Measurements from ENCODE around the gene CCDC112.

The CCDC112 gene

GRCh38 chr5:115282131-115282530 is 14.3 kb downstream of the CCDC112 start:
- TF ChIP-seq CTCF (IDR thresholded peaks at IDR 0.05; ENCODE audit: insufficient read depth, low read depth, low read length, missing control alignments), result no peak
- no peak overlapping the region for H3K4me3 ChIP-seq (ENCODE audit: low read depth, low read length)

GRCh38 chr5:115274584-115274983 is 21.9 kb downstream of the CCDC112 start:
- no peak overlapping the region for H3K4me3 ChIP-seq (ENCODE audit: low read depth, low read length)
- no peak for TF ChIP-seq CTCF (IDR thresholded peaks at IDR 0.05; ENCODE audit: insufficient read depth, low read depth, low read length, missing control alignments)
- no peak for DNase-seq (ENCODE audit: low read depth)

More at GRCh38 chr5:115282131-115282530, 14.3 kb downstream of the CCDC112 start:
- no peak for DNase-seq (ENCODE audit: low read depth)

DNA sequence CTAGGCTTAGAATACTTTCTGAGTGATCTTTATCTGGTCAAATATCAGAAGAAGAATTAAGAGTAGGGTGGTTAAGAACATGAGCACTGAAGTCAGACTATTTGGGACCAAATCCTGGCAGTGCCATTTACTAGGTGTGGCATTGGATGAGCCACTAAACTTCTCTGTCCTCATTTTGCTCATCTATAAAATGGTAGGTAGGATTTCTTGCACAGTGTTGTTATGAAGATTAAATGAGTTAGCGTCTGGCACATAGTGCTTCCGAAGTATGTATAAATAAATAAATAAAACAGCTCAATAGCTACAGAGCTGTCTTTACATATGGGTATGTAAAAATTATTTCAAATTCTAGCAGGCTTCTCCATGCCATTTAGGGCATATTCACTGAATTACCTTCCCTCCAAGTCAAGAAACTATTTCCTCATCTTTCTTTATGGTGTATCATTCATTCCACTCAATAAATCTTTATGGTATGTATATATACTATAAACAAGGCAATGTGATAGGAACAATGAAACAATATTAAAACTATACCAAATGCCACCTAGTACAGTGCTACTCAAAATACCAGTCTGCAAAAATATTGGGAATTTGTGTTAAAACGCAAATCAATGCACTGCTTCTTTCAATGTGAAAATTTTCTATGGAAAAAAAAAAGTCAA is 24.0 kb downstream of the CCDC112 start:
- no peak for TF ChIP-seq CTCF (IDR thresholded peaks at IDR 0.05; ENCODE audit: insufficient read depth, low read depth, low read length, missing control alignments)
- no peak for DNase-seq (ENCODE audit: low read depth)
- H3K4me3 ChIP-seq (ENCODE audit: low read depth, low read length), result no peak overlapping the region

GRCh38 chr5:115271295-115272050 is 25.0 kb downstream of the CCDC112 start:
- TF ChIP-seq CTCF (IDR thresholded peaks at IDR 0.05; ENCODE audit: insufficient read depth, low read depth, low read length, missing control alignments), result no peak
- DNase-seq (ENCODE audit: low read depth), result no peak
- no peak overlapping the region for H3K4me3 ChIP-seq (ENCODE audit: low read depth, low read length)

GRCh38 chr5:115267617-115268016 is 28.8 kb downstream of the CCDC112 start:
- no peak overlapping the region for H3K4me3 ChIP-seq (ENCODE audit: low read depth, low read length)
- TF ChIP-seq CTCF (IDR thresholded peaks at IDR 0.05; ENCODE audit: insufficient read depth, low read depth, low read length, missing control alignments), result no peak
- DNase-seq (ENCODE audit: low read depth), result no peak

GRCh38 chr5:115265220-115265619 is 31.2 kb downstream of the CCDC112 start:
- no peak for TF ChIP-seq CTCF (IDR thresholded peaks at IDR 0.05; ENCODE audit: insufficient read depth, low read depth, low read length, missing control alignments)
- no peak for DNase-seq (ENCODE audit: low read depth)

More at GRCh38 chr5:115265220-115265619, 31.2 kb downstream of the CCDC112 start:
- H3K4me3 ChIP-seq (ENCODE audit: low read depth, low read length), result no peak overlapping the region

Measured in GM12865 (cell line).